ENCODE data around the gene GEMIN7. TPM values are rescaled to one million over a fixed set of nuclear protein-coding genes. Genes with fewer than 3 reads are reported as not detected.

GEMIN7 gene
- total RNA-seq (10 to 100 TPM; 18.7 to 21.1 TPM), polyA plus RNA-seq (10 to 100 TPM; 24.3 to 29.0 TPM)
- long read RNA-seq, donor 1, transcript GEMIN7-202 (2 exons, 716 nt) = major isoform, 5 of 9 reads
- long read RNA-seq, donor 1, partial matches to known transcripts = 0 of 9 reads
- long read RNA-seq, donor 1, other reads (novel, unspliced or antisense) = 0 of 9 reads
- long read RNA-seq, donor 2, partial matches to known transcripts = 0 of 7 reads
- long read RNA-seq, donor 2, other reads (novel, unspliced or antisense) = 0 of 7 reads
- long read RNA-seq, donor 3, partial matches to known transcripts = 0 of 7 reads
- long read RNA-seq, donor 3, other reads (novel, unspliced or antisense) = 0 of 7 reads
- long read RNA-seq, donor 4, partial matches to known transcripts = 0 of 9 reads
- long read RNA-seq, donor 4, other reads (novel, unspliced or antisense) = 0 of 9 reads
- long read RNA-seq, donor 5, partial matches to known transcripts = 0 of 8 reads
- long read RNA-seq, donor 5, other reads (novel, unspliced or antisense) = 0 of 8 reads

- H3K27me3 ChIP-seq (ENCODE audit: control insufficient read depth in 3 of 3, insufficient read depth in 3 of 3, low read length in 2 of 3) = no peaks in the 10 kb centered on the region
- H3K9ac ChIP-seq (ENCODE audit: insufficient read depth in 1 of 2, low read length in 2 of 2) = peak within 1 kb of the TSS; percentile 63 to 82
- no peaks in the 10 kb centered on the region for H3K9me3 ChIP-seq (ENCODE audit: control insufficient read depth in 4 of 4, insufficient read depth in 3 of 4, low read length in 3 of 4)
- ATAC-seq (ENCODE audit: insufficient read depth, low FRiP score) (peak; percentile 70), DNase-seq (peak; percentile 69 to 81 (median 80))
- peak within 1 kb of the TSS; percentile 63 to 82 for H3K27ac ChIP-seq (ENCODE audit: low read depth in 1 of 2, low read length in 1 of 2)
- H3K36me3 ChIP-seq (ENCODE audit: control insufficient read depth in 4 of 4, insufficient read depth in 4 of 4, low read length in 4 of 4) = peaks cover 0 to 11% (median 7%) of the 10 kb centered on the region in 4 donors
- no peak for TF ChIP-seq CTCF (IDR thresholded peaks at IDR 0.05; ENCODE audit: control extremely low read depth, extremely low read depth)
- peaks cover 5 to 14% (median 7%) of the 10 kb centered on the region in 5 donors for H3K4me1 ChIP-seq (ENCODE audit: control insufficient read depth in 5 of 5, insufficient read depth in 5 of 5, low read length in 5 of 5)
- H3K4me3 ChIP-seq = peak within 1 kb of the TSS; percentile 76
- WGBS, 2 donors = 0 to 1% methylated on average over 60 to 61 of the region's 61 CpGs
Measured at GRCh38 chr19:45079063-45079910, at the start of gene GEMIN7. Gene GEMIN7 (plus strand): TSS chr19:45079260. CDS start chr19:45090115, 10,855 bp downstream.

- Histone ChIP-seq H3K4me1 (ENCODE audit: control insufficient read depth in 5 of 5, insufficient read depth in 5 of 5, low read length in 5 of 5) (no peaks in the 10 kb centered on the region), H3K27ac (ENCODE audit: low read depth in 1 of 2, low read length in 1 of 2) (no peak overlapping the region), H3K4me3 (no peak overlapping the region), H3K9me3 (ENCODE audit: control insufficient read depth in 4 of 4, insufficient read depth in 3 of 4, low read length in 3 of 4) (no peaks in the 10 kb centered on the region), H3K27me3 (ENCODE audit: control insufficient read depth in 3 of 3, insufficient read depth in 3 of 3, low read length in 2 of 3) (no peaks in the 10 kb centered on the region), H3K9ac (ENCODE audit: insufficient read depth in 1 of 2, low read length in 2 of 2) (no peak overlapping the region), H3K36me3 (ENCODE audit: control insufficient read depth in 4 of 4, insufficient read depth in 4 of 4, low read length in 4 of 4) (peaks cover 0 to 42% (median 4%) of the 10 kb centered on the region in 4 donors)
- DNase-seq (no peak), ATAC-seq (ENCODE audit: insufficient read depth, low FRiP score) (no peak)
- no peak for TF ChIP-seq CTCF (IDR thresholded peaks at IDR 0.05; ENCODE audit: control extremely low read depth, extremely low read depth)
- 93 to 95% methylated on average over 6 of the region's 6 CpGs for WGBS, 2 donors
Measured at GRCh38 chr19:45030825-45031224, 48.2 kb upstream of the GEMIN7 start.

GRCh38 chr19:45032421-45032820 lies 46.6 kb upstream of the GEMIN7 start:
- Histone ChIP-seq H3K9ac (ENCODE audit: insufficient read depth in 1 of 2, low read length in 2 of 2) (no peak overlapping the region), H3K4me1 (ENCODE audit: control insufficient read depth in 5 of 5, insufficient read depth in 5 of 5, low read length in 5 of 5) (no peaks in the 10 kb centered on the region), H3K36me3 (ENCODE audit: control insufficient read depth in 4 of 4, insufficient read depth in 4 of 4, low read length in 4 of 4) (peaks cover 0 to 44% (median 4%) of the 10 kb centered on the region in 4 donors), H3K27ac (ENCODE audit: low read depth in 1 of 2, low read length in 1 of 2) (no peak overlapping the region), H3K4me3 (no peak overlapping the region), H3K9me3 (ENCODE audit: control insufficient read depth in 4 of 4, insufficient read depth in 3 of 4, low read length in 3 of 4) (no peaks in the 10 kb centered on the region), H3K27me3 (ENCODE audit: control insufficient read depth in 3 of 3, insufficient read depth in 3 of 3, low read length in 2 of 3) (no peaks in the 10 kb centered on the region)
- DNase-seq = no peak
- WGBS, 2 donors = 92% methylated on average over 18 of the region's 18 CpGs
- no peak for TF ChIP-seq CTCF (IDR thresholded peaks at IDR 0.05; ENCODE audit: control extremely low read depth, extremely low read depth)
- ATAC-seq (ENCODE audit: insufficient read depth, low FRiP score) = no peak

Data from lung (tissue), 16 donors.